Measurements from ENCODE around the gene THAP8. TPM values are rescaled to one million over a fixed set of nuclear protein-coding genes. Genes with fewer than 3 reads are reported as not detected.

THAP8 gene
- total and polyA plus RNA-seq, 2 of the 13 experiments (the other 11 are each of a cell fraction or from before 2014, with no cell fraction given), result 1.7 to 3.7 TPM

DNA sequence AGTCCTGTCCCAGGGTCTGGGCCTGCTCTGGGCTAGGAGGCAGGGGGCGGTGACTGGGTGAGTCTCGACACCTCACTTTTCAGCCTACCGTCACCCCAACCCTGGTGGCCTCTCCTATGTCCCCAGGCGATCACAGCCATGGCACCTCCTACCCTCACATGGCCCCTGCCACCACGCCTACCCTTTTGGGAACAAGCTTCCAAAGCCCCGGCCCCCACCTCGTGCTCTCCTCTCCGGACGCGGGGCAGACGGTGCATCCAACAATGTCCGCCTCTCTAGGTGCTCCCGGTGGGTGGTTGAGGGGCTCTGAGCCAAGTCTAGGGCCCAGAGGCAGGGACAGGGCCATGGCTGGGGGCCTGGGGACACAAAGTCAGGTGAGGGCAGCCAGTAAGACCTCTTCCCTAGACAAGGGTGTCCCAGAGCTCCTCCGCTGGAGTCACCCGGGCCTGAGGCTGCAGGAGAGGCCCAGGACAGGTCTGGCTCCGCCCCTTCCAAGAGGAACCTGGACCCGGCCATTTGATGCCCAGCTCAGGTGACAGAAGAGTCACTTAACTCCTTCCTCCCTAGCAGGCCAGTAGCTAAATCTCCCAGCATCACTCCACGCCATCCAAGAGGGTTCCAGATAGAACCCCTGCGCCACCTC lies 45.6 kb downstream of the THAP8 start, which contains the start of gene SYNE4 (continued):
- TF ChIP-seq HDAC1 (CRISPR knock-in tag; IDR thresholded peaks at IDR 0.05), result peak; percentile 50; the same call in 1 of the 2 replicates
- TF ChIP-seq SOX13 (IDR thresholded peaks at IDR 0.05), result no peak
- TF ChIP-seq SOX13 (CRISPR knock-in tag; conservative IDR thresholded peaks at IDR 0.05 in 1 of 2, IDR thresholded peaks at IDR 0.05 in 1 of 2), result no peak; a peak in 1 of 4 replicates
- TF ChIP-seq GPN1 (CRISPR knock-in tag; IDR thresholded peaks at IDR 0.05; ENCODE audit: borderline replicate concordance), result no peak
- TF ChIP-seq SMYD3 (CRISPR knock-in tag; IDR thresholded peaks at IDR 0.05), result no peak
- TF ChIP-seq, protein P1, sequence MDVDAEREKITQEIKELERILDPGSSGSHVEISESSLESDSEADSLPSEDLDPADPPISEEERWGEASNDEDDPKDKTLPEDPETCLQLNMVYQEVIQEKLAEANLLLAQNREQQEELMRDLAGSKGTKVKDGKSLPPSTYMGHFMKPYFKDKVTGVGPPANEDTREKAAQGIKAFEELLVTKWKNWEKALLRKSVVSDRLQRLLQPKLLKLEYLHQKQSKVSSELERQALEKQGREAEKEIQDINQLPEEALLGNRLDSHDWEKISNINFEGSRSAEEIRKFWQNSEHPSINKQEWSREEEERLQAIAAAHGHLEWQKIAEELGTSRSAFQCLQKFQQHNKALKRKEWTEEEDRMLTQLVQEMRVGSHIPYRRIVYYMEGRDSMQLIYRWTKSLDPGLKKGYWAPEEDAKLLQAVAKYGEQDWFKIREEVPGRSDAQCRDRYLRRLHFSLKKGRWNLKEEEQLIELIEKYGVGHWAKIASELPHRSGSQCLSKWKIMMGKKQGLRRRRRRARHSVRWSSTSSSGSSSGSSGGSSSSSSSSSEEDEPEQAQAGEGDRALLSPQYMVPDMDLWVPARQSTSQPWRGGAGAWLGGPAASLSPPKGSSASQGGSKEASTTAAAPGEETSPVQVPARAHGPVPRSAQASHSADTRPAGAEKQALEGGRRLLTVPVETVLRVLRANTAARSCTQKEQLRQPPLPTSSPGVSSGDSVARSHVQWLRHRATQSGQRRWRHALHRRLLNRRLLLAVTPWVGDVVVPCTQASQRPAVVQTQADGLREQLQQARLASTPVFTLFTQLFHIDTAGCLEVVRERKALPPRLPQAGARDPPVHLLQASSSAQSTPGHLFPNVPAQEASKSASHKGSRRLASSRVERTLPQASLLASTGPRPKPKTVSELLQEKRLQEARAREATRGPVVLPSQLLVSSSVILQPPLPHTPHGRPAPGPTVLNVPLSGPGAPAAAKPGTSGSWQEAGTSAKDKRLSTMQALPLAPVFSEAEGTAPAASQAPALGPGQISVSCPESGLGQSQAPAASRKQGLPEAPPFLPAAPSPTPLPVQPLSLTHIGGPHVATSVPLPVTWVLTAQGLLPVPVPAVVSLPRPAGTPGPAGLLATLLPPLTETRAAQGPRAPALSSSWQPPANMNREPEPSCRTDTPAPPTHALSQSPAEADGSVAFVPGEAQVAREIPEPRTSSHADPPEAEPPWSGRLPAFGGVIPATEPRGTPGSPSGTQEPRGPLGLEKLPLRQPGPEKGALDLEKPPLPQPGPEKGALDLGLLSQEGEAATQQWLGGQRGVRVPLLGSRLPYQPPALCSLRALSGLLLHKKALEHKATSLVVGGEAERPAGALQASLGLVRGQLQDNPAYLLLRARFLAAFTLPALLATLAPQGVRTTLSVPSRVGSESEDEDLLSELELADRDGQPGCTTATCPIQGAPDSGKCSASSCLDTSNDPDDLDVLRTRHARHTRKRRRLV (CRISPR knock-in tag; IDR thresholded peaks at IDR 0.05), result peak; percentile 82; the same call in 1 of the 2 replicates
- TF ChIP-seq ZNF160 (CRISPR knock-in tag; IDR thresholded peaks at IDR 0.05), result no peak; the same call in 1 of the 2 replicates
- TF ChIP-seq ELF1 (CRISPR knock-in tag; IDR thresholded peaks at IDR 0.05), result peak; percentile 33; the same call in 1 of the 2 replicates
- TF ChIP-seq ZBTB20 (CRISPR knock-in tag; IDR thresholded peaks at IDR 0.05; ENCODE audit: borderline replicate concordance, low read depth), result peak; percentile 35; the same call in 1 of the 2 replicates
- no peak for TF ChIP-seq ZNF34 (CRISPR knock-in tag; IDR thresholded peaks at IDR 0.05; ENCODE audit: borderline replicate concordance)
- no peak for TF ChIP-seq NBN (conservative IDR thresholded peaks at IDR 0.05)
- TF ChIP-seq HNF4A (CRISPR knock-in tag; IDR thresholded peaks at IDR 0.05), result no peak; the same call in 1 of the 2 replicates
- no peak for TF ChIP-seq GATAD1 (CRISPR knock-in tag; IDR thresholded peaks at IDR 0.05)
- 0 out of 2 replicates have a peak, but pooled peaks have one; percentile 19 for TF ChIP-seq ZNF614 (CRISPR knock-in tag; IDR thresholded peaks at IDR 0.05; ENCODE audit: borderline replicate concordance)
- no peak for TF ChIP-seq PRMT3 (CRISPR knock-in tag; IDR thresholded peaks at IDR 0.05; ENCODE audit: borderline replicate concordance, low read depth)
- TF ChIP-seq RORA (CRISPR knock-in tag; IDR thresholded peaks at IDR 0.05), result no peak
- no peak for TF ChIP-seq TBP (CRISPR knock-in tag; IDR thresholded peaks at IDR 0.05)
- TF ChIP-seq ATF1 (CRISPR knock-in tag; IDR thresholded peaks at IDR 0.05), result no peak
- TF ChIP-seq MTA3 (CRISPR knock-in tag; IDR thresholded peaks at IDR 0.05), result no peak
- TF ChIP-seq, protein P2, sequence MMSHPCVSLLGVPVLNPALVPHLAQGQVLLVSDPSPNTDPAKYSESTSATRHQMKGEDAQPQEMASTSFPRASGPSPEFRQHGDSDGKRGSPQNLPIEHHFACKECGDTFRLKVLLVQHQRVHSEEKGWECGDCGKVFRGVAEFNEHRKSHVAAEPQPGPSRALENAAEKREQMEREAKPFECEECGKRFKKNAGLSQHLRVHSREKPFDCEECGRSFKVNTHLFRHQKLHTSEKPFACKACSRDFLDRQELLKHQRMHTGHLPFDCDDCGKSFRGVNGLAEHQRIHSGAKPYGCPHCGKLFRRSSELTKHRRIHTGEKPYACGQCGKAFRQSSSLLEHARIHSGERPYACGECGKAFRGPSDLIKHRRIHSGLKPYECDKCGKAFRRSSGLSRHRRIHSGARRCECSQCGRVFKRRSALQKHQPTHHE (CRISPR knock-in tag; IDR thresholded peaks at IDR 0.05; ENCODE audit: borderline replicate concordance), result peak; percentile 50; the same call in 1 of the 2 replicates
- no peak for TF ChIP-seq MAFF (IDR thresholded peaks at IDR 0.05; ENCODE audit: low read depth, low read length)
- TF ChIP-seq, protein P3, sequence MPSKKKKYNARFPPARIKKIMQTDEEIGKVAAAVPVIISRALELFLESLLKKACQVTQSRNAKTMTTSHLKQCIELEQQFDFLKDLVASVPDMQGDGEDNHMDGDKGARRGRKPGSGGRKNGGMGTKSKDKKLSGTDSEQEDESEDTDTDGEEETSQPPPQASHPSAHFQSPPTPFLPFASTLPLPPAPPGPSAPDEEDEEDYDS (CRISPR knock-in tag; IDR thresholded peaks at IDR 0.05), result peak; percentile 48; the same call in 1 of the 2 replicates
- TF ChIP-seq, protein P4, sequence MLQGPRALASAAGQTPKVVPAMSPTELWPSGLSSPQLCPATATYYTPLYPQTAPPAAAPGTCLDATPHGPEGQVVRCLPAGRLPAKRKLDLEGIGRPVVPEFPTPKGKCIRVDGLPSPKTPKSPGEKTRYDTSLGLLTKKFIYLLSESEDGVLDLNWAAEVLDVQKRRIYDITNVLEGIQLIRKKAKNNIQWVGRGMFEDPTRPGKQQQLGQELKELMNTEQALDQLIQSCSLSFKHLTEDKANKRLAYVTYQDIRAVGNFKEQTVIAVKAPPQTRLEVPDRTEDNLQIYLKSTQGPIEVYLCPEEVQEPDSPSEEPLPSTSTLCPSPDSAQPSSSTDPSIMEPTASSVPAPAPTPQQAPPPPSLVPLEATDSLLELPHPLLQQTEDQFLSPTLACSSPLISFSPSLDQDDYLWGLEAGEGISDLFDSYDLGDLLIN (CRISPR knock-in tag; IDR thresholded peaks at IDR 0.05; ENCODE audit: borderline replicate concordance), result no peak
